ENCODE results near the gene DCHS1. TPM values are rescaled to one million over a fixed set of nuclear protein-coding genes. Genes with fewer than 3 reads are reported as not detected.

DCHS1 gene
- total and polyA plus RNA-seq, 8 donors, result 0.76 to 22.8 (median 13.2) TPM

GRCh38 chr11:6653097-6653496, 2.5 kb downstream of the DCHS1 start:
- Histone ChIP-seq H3K4me3 (no peak overlapping the region), H3K36me3 (no peaks in the 10 kb centered on the region), H3K27ac (no peak overlapping the region), H3K4me1 (peaks cover 0 to 44% (median 18%) of the 10 kb centered on the region in 4 donors), H3K9me3 (no peaks in the 10 kb centered on the region), H3K27me3 (peaks cover 0 to 25% (median 12%) of the 10 kb centered on the region in 3 donors)
- 83 to 96% (median 93%) methylated on average over 1 of the region's 1 CpG for WGBS, 5 donors
- DNase-seq, result no peak
- no peak for TF ChIP-seq POLR2AphosphoS5 (IDR thresholded peaks at IDR 0.05)
- no peak for TF ChIP-seq EP300 (IDR thresholded peaks at IDR 0.05)
- no peak for TF ChIP-seq CTCF (IDR thresholded peaks at IDR 0.05)
- no peak for TF ChIP-seq POLR2A (IDR thresholded peaks at IDR 0.05)
- intact Hi-C loops (cut with DNase I; ENCODE audit: low total_unique reads), result no loop called here

GRCh38 chr11:6652182-6652581, 3.4 kb downstream of the DCHS1 start:
- TF ChIP-seq POLR2A (IDR thresholded peaks at IDR 0.05) (no peak), CTCF (IDR thresholded peaks at IDR 0.05) (no peak), POLR2AphosphoS5 (IDR thresholded peaks at IDR 0.05) (no peak), EP300 (IDR thresholded peaks at IDR 0.05) (no peak)
- Histone ChIP-seq H3K4me3 (no peak overlapping the region), H3K27ac (no peak overlapping the region), H3K4me1 (peaks cover 1 to 50% (median 25%) of the 10 kb centered on the region in 4 donors), H3K27me3 (peaks cover 0 to 25% (median 12%) of the 10 kb centered on the region in 3 donors), H3K36me3 (no peaks in the 10 kb centered on the region), H3K9me3 (no peaks in the 10 kb centered on the region)
- intact Hi-C loops (cut with DNase I; ENCODE audit: low total_unique reads), result no loop called here
- WGBS, 5 donors, result 59 to 70% (median 66%) methylated on average over 3 of the region's 3 CpGs
- no peak for DNase-seq

GRCh38 chr11:6650980-6651379, 4.6 kb downstream of the DCHS1 start:
- no peaks in the 10 kb centered on the region for H3K9me3 ChIP-seq
- no peak overlapping the region for H3K4me3 ChIP-seq
- no peaks in the 10 kb centered on the region for H3K36me3 ChIP-seq
- H3K27me3 ChIP-seq, result peaks cover 0 to 14% (median 7%) of the 10 kb centered on the region in 3 donors
- no peak overlapping the region for H3K27ac ChIP-seq
- 47 to 67% (median 64%) methylated on average over 6 of the region's 6 CpGs for WGBS, 5 donors
- TF ChIP-seq CTCF (IDR thresholded peaks at IDR 0.05) (no peak), POLR2AphosphoS5 (IDR thresholded peaks at IDR 0.05) (no peak), EP300 (IDR thresholded peaks at IDR 0.05) (no peak)
- DNase-seq, result no peak
- H3K4me1 ChIP-seq, result peaks cover 13 to 51% (median 31%) of the 10 kb centered on the region in 4 donors
- intact Hi-C loops (cut with DNase I; ENCODE audit: low total_unique reads), result no loop called here

GRCh38 chr11:6650104-6650503, 5.5 kb downstream of the DCHS1 start:
- peaks cover 17 to 52% (median 35%) of the 10 kb centered on the region in 4 donors for H3K4me1 ChIP-seq
- intact Hi-C loops (cut with DNase I; ENCODE audit: low total_unique reads), result no loop called here
- H3K36me3 ChIP-seq, result no peaks in the 10 kb centered on the region
- no peaks in the 10 kb centered on the region for H3K9me3 ChIP-seq
- DNase-seq, result no peak
- no peak overlapping the region for H3K4me3 ChIP-seq
- H3K27me3 ChIP-seq, result peaks cover 0 to 6% (median 3%) of the 10 kb centered on the region in 3 donors
- TF ChIP-seq CTCF (IDR thresholded peaks at IDR 0.05) (no peak), POLR2A (IDR thresholded peaks at IDR 0.05) (no peak), EP300 (IDR thresholded peaks at IDR 0.05) (no peak), POLR2AphosphoS5 (IDR thresholded peaks at IDR 0.05) (no peak)
- H3K27ac ChIP-seq, result no peak overlapping the region
